Peyer's patch (tissue), 4 donors: ENCODE measurements around the gene C3orf33.
"Not testable (repeated sequence)": the region's sequence is repeated elsewhere in the genome, so short reads cannot be mapped to it uniquely, and the experiment has no call there.

ENCODE experiments used
- POLR2A ChIP-seq, 2 donors: fragments of 450-650 bp; IDR thresholded peaks; one replicate each; pipeline ENCODE4 v1.5.1; 2017; ENCODE audit warnings: antibody characterized with exemption in 2 of 2, mild to moderate bottlenecking in 2 of 2, moderate library complexity in 2 of 2
- TF ChIP-seq, protein P1 (sequence below), 6 experiments: fragments of 450-650 bp in 4 of 6; fragments of 200-600 bp in 2 of 6; sonication (generic) in 1 of 6; IDR thresholded peaks; one replicate each; pipeline ENCODE4 v1.5.1; 2017 to 2019; ENCODE audit warnings: antibody characterized with exemption in 6 of 6, mild to moderate bottlenecking in 3 of 6, moderate library complexity in 1 of 6

DNA sequence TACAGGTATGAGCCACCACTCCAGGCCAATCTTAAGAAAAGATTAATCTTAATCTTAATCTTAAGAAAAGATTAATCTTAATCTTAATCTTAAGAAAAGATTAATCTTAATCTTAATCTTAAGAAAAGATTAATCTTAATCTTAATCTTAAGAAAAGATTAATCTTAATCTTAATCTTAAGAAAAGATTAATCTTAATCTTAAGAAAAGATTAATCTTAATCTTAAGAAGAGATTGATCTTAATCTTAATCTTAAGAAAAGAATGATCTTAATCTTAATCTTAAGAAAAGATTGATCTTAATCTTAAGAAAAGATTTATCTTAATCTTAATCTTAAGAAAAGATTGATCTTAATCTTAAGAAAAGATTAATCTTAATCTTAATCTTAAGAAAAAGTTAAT, 7.1 kb upstream of the C3orf33 start:
- TF ChIP-seq, protein P1, sequence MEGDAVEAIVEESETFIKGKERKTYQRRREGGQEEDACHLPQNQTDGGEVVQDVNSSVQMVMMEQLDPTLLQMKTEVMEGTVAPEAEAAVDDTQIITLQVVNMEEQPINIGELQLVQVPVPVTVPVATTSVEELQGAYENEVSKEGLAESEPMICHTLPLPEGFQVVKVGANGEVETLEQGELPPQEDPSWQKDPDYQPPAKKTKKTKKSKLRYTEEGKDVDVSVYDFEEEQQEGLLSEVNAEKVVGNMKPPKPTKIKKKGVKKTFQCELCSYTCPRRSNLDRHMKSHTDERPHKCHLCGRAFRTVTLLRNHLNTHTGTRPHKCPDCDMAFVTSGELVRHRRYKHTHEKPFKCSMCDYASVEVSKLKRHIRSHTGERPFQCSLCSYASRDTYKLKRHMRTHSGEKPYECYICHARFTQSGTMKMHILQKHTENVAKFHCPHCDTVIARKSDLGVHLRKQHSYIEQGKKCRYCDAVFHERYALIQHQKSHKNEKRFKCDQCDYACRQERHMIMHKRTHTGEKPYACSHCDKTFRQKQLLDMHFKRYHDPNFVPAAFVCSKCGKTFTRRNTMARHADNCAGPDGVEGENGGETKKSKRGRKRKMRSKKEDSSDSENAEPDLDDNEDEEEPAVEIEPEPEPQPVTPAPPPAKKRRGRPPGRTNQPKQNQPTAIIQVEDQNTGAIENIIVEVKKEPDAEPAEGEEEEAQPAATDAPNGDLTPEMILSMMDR (IDR thresholded peaks at IDR 0.05): not testable (repeated sequence)
- not testable (repeated sequence) for TF ChIP-seq POLR2A (IDR thresholded peaks at IDR 0.05)
